ENCODE results near the gene CPPED1. TPM values are rescaled to one million over a fixed set of nuclear protein-coding genes. Genes with fewer than 3 reads are reported as not detected.

CPPED1 gene
- total RNA-seq, 2 donors from 2014 or later = 8.4 to 14.7 TPM

GRCh38 chr16:12778726-12779125 is 25.0 kb downstream of the CPPED1 start:
- TF ChIP-seq, protein P1, sequence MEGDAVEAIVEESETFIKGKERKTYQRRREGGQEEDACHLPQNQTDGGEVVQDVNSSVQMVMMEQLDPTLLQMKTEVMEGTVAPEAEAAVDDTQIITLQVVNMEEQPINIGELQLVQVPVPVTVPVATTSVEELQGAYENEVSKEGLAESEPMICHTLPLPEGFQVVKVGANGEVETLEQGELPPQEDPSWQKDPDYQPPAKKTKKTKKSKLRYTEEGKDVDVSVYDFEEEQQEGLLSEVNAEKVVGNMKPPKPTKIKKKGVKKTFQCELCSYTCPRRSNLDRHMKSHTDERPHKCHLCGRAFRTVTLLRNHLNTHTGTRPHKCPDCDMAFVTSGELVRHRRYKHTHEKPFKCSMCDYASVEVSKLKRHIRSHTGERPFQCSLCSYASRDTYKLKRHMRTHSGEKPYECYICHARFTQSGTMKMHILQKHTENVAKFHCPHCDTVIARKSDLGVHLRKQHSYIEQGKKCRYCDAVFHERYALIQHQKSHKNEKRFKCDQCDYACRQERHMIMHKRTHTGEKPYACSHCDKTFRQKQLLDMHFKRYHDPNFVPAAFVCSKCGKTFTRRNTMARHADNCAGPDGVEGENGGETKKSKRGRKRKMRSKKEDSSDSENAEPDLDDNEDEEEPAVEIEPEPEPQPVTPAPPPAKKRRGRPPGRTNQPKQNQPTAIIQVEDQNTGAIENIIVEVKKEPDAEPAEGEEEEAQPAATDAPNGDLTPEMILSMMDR (conservative IDR thresholded peaks at IDR 0.05) = no peak
- H3K4me1 Mint-ChIP-seq = peaks cover 5% of the 10 kb centered on the region
- WGBS, 2 experiments (ENCODE audit: insufficient coverage in 1 of 2, insufficient read length in 1 of 2) = 100% methylated on average over 2 of the region's 2 CpGs; no CpG with 5 or more reads in 1 of the 2 experiments

DNA sequence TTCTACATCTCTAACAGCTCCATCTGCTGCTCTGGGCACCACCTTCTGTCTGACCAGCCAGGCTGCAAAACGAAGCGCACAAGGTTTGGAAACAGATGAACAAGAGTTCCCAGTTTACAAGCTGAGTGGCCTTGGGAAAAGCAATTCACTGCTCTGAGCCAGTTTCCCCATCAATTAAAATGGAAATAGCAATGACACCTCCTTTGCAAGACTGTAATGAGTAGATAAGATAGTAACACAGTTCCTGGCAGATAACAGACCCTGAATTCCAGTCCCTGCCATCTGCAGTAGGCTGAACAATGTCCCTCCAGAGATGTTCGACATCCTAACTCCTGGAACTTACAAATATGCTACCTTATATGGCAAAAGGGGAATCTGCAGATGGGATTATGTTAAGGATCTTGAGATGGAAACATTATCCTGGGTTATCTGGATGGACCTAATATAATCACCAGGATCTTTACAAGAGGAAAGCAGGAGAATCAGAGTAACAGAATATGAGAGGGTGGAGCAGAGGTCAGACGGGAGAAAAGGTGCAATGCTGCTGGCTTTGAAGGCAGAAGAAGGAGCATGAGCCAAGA is 27.9 kb downstream of the CPPED1 start:
- no peak overlapping the region for H3K4me3 Mint-ChIP-seq
- H3K9me3 Mint-ChIP-seq = peaks cover 22% of the 10 kb centered on the region
- TF ChIP-seq, protein P1 (conservative IDR thresholded peaks at IDR 0.05) = no peak
- H3K4me3 ChIP-seq (ENCODE audit: low read length) = peak overlapping the region; percentile 45
- no peak overlapping the region for H3K9ac ChIP-seq (ENCODE audit: extremely low read depth, low read length, poor library complexity, severe bottlenecking)
- H3K27ac Mint-ChIP-seq = no peak overlapping the region
- no peaks in the 10 kb centered on the region for H3K27me3 ChIP-seq (ENCODE audit: control insufficient read depth, insufficient read depth, low read length, poor library complexity, severe bottlenecking)
- no peaks in the 10 kb centered on the region for H3K27me3 Mint-ChIP-seq (ENCODE audit: insufficient read depth)
- H3K27ac ChIP-seq (ENCODE audit: low read depth, low read length) = no peak overlapping the region
- WGBS, 2 experiments (ENCODE audit: insufficient coverage in 1 of 2, insufficient read length in 1 of 2) = 83% methylated on average over 2 to 4 of the region's 4 CpGs
- H3K4me1 Mint-ChIP-seq = peaks cover 5% of the 10 kb centered on the region
- H3K36me3 ChIP-seq (ENCODE audit: control insufficient read depth, insufficient read depth, low read length) = peaks cover 24% of the 10 kb centered on the region
- peaks cover 17% of the 10 kb centered on the region for H3K9me3 ChIP-seq (ENCODE audit: control insufficient read depth, low read length)
- no peak for DNase-seq
- no peaks in the 10 kb centered on the region for H3K4me1 ChIP-seq (ENCODE audit: control insufficient read depth, insufficient read depth, low read length)
- H3K36me3 Mint-ChIP-seq (ENCODE audit: low read depth) = peaks cover 47% of the 10 kb centered on the region

More at GRCh38 chr16:12778726-12779125, 25.0 kb downstream of the CPPED1 start:
- H3K27ac Mint-ChIP-seq = no peak overlapping the region
- Histone ChIP-seq H3K27ac (ENCODE audit: low read depth, low read length) (no peak overlapping the region), H3K9me3 (ENCODE audit: control insufficient read depth, low read length) (peaks cover 20% of the 10 kb centered on the region), H3K4me1 (ENCODE audit: control insufficient read depth, insufficient read depth, low read length) (no peaks in the 10 kb centered on the region), H3K4me3 (ENCODE audit: low read length) (no peak overlapping the region), H3K9ac (ENCODE audit: extremely low read depth, low read length, poor library complexity, severe bottlenecking) (no peak overlapping the region), H3K27me3 (ENCODE audit: control insufficient read depth, insufficient read depth, low read length, poor library complexity, severe bottlenecking) (no peaks in the 10 kb centered on the region), H3K36me3 (ENCODE audit: control insufficient read depth, insufficient read depth, low read length) (peaks cover 24% of the 10 kb centered on the region)
- H3K9me3 Mint-ChIP-seq = peaks cover 28% of the 10 kb centered on the region
- peaks cover 56% of the 10 kb centered on the region for H3K36me3 Mint-ChIP-seq (ENCODE audit: low read depth)
- no peak for DNase-seq
- no peak overlapping the region for H3K4me3 Mint-ChIP-seq
- H3K27me3 Mint-ChIP-seq (ENCODE audit: insufficient read depth) = no peaks in the 10 kb centered on the region

DNA sequence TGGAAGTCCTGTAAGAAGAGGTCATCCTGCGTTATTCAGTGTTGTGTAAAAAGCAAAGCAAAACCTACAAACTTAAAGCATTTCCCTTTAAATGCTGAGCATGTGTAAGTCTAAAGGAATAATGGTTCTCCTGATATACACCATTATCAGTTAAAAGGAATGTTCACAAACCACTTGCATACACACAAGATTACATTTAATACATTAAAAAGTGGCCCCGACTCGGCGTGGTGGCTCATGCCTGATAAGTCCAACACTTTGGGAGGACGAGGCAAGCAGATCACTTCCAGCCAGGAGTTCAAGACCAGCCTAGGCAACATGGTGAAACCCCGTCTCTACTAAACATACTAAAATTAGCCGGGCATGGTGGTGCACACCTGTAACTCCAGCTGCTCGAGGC is 30.5 kb downstream of the CPPED1 start:
- Histone ChIP-seq H3K27me3 (ENCODE audit: control insufficient read depth, insufficient read depth, low read length, poor library complexity, severe bottlenecking) (no peaks in the 10 kb centered on the region), H3K4me3 (ENCODE audit: low read length) (no peak overlapping the region), H3K9me3 (ENCODE audit: control insufficient read depth, low read length) (peaks cover 17% of the 10 kb centered on the region), H3K27ac (ENCODE audit: low read depth, low read length) (no peak overlapping the region), H3K36me3 (ENCODE audit: control insufficient read depth, insufficient read depth, low read length) (peaks cover 15% of the 10 kb centered on the region), H3K9ac (ENCODE audit: extremely low read depth, low read length, poor library complexity, severe bottlenecking) (no peak overlapping the region), H3K4me1 (ENCODE audit: control insufficient read depth, insufficient read depth, low read length) (no peaks in the 10 kb centered on the region)
- Mint-ChIP-seq H3K36me3 (ENCODE audit: low read depth) (peaks cover 27% of the 10 kb centered on the region), H3K27me3 (ENCODE audit: insufficient read depth) (no peaks in the 10 kb centered on the region), H3K27ac (no peak overlapping the region), H3K4me3 (no peak overlapping the region), H3K9me3 (peaks cover 22% of the 10 kb centered on the region), H3K4me1 (peaks cover 5% of the 10 kb centered on the region)
- TF ChIP-seq, protein P1 (conservative IDR thresholded peaks at IDR 0.05) = no peak
- DNase-seq = no peak
- 85 to 95% methylated on average over 7 to 8 of the region's 8 CpGs for WGBS, 2 experiments (ENCODE audit: insufficient coverage in 1 of 2, insufficient read length in 1 of 2)

Data from endodermal cell (in vitro differentiated cells).